HEK293 (cell line): ENCODE measurements around the gene MEGF6.

Experiments
- CTCF ChIA-PET: fragments of 350-600 bp; formaldehyde crosslinking; extraction: SDS; loops from one replicate; lab custom pipeline; 2021; ENCODE audit warnings: antibody characterized with exemption; lab: Yijun Ruan, JAX
- POLR2A ChIA-PET: fragments of 300-600 bp; formaldehyde crosslinking; extraction: SDS; loops from one replicate; lab custom pipeline; 2020; ENCODE audit warnings: antibody characterized with exemption, inconsistent platforms; lab: Yijun Ruan, JAX
- H3K27ac ChIP-seq: fragments of 200-500 bp; sonication (Bioruptor generic); 2 replicates; pipeline ENCODE4 v1.5.1; 2014; ENCODE audit warnings: low read depth, low read length, control low read depth, inconsistent platforms; ENCODE audit errors: extremely low read depth
- H3K36me3 ChIP-seq, 2 experiments: fragments of 200-500 bp in 1 of 2; sonication (Bioruptor generic) in 1 of 2; 1 replicate in 1 of 2; 2 replicates in 1 of 2; pipeline ENCODE4 v1.5.1; 2014 to 2017; ENCODE audit warnings: inconsistent platforms in 2 of 2, low read length in 2 of 2; ENCODE audit not compliant: control insufficient read depth in 2 of 2, insufficient read depth in 1 of 2
- H3K4me1 ChIP-seq: fragments of 200-500 bp; sonication (Bioruptor generic); 2 replicates; pipeline ENCODE4 v1.5.1; 2014; ENCODE audit warnings: mild to moderate bottlenecking, low read length, inconsistent platforms; ENCODE audit not compliant: control insufficient read depth, insufficient read depth
- H3K4me3 ChIP-seq: 2 replicates; pipeline ENCODE4 v1.5.1; 2011; ENCODE audit warnings: low read depth, mild to moderate bottlenecking, control low read depth, low read length, moderate library complexity
- H3K9me3 ChIP-seq: fragments of 200-500 bp; sonication (Bioruptor generic); 2 replicates; pipeline ENCODE4 v1.5.1; 2014; ENCODE audit warnings: low read depth, low read length, inconsistent platforms; ENCODE audit not compliant: control insufficient read depth, insufficient read depth
- GLI2 ChIP-seq: fragments of 450-650 bp; formaldehyde crosslinking; IDR thresholded peaks from 2 replicates; pipeline ENCODE4; 2017; ENCODE audit warnings: missing biosample characterization, missing genetic modification characterization, low read depth, borderline replicate concordance
- HIC1 ChIP-seq: fragments of 450-650 bp; formaldehyde crosslinking; IDR thresholded peaks from 2 replicates; pipeline ENCODE4 v1.5.1; 2016; ENCODE audit warnings: missing biosample characterization, missing genetic modification characterization
- OVOL3 ChIP-seq: fragments of 450-650 bp; formaldehyde crosslinking; IDR thresholded peaks from 2 replicates; pipeline ENCODE4 v1.5.1; 2016; ENCODE audit warnings: missing biosample characterization, missing genetic modification characterization
- REPIN1 ChIP-seq: fragments of 450-650 bp; formaldehyde crosslinking; IDR thresholded peaks from 2 replicates; pipeline ENCODE4 v1.5.1; 2017; ENCODE audit warnings: missing biosample characterization, missing genetic modification characterization, low read depth
- SP3 ChIP-seq: fragments of 450-650 bp; formaldehyde crosslinking; IDR thresholded peaks from 2 replicates; pipeline ENCODE4 v1.5.1; 2016; ENCODE audit warnings: missing biosample characterization, missing genetic modification characterization
- ZBTB10 ChIP-seq: fragments of 450-650 bp; formaldehyde crosslinking; IDR thresholded peaks from 2 replicates; pipeline ENCODE4 v1.5.1; 2016; ENCODE audit warnings: missing biosample characterization, missing genetic modification characterization
- ZIC2 ChIP-seq: fragments of 450-650 bp; formaldehyde crosslinking; IDR thresholded peaks from 2 replicates; pipeline ENCODE4 v1.5.1; 2016; ENCODE audit warnings: missing biosample characterization, missing genetic modification characterization
- ZNF10 ChIP-seq: fragments of 450-650 bp; formaldehyde crosslinking; IDR thresholded peaks from 2 replicates; pipeline ENCODE4 v1.5.1; 2017; ENCODE audit warnings: missing biosample characterization, missing genetic modification characterization
- ZNF16 ChIP-seq: fragments of 450-650 bp; formaldehyde crosslinking; IDR thresholded peaks from 2 replicates; pipeline ENCODE4 v1.5.1; 2016; ENCODE audit warnings: low read depth, missing biosample characterization, missing genetic modification characterization
- ZNF19 ChIP-seq: fragments of 450-650 bp; formaldehyde crosslinking; IDR thresholded peaks from 2 replicates; pipeline ENCODE4; 2016; ENCODE audit warnings: missing biosample characterization, missing genetic modification characterization, low read depth
- ZNF362 ChIP-seq: fragments of 450-650 bp; formaldehyde crosslinking; IDR thresholded peaks from 2 replicates; pipeline ENCODE4 v1.5.1; 2016; ENCODE audit warnings: missing biosample characterization, missing genetic modification characterization
- ZNF391 ChIP-seq: fragments of 450-650 bp; formaldehyde crosslinking; IDR thresholded peaks from 2 replicates; pipeline ENCODE4 v1.5.1; 2016; ENCODE audit warnings: low read depth, missing biosample characterization, missing genetic modification characterization, borderline replicate concordance
- ZNF433 ChIP-seq: fragments of 450-650 bp; formaldehyde crosslinking; IDR thresholded peaks from 2 replicates; pipeline ENCODE4 v1.5.1; 2016; ENCODE audit warnings: missing biosample characterization, missing genetic modification characterization, low read depth
- ZNF501 ChIP-seq: fragments of 450-650 bp; formaldehyde crosslinking; IDR thresholded peaks from 2 replicates; pipeline ENCODE4 v1.5.1; 2016; ENCODE audit warnings: missing biosample characterization, missing genetic modification characterization
- ZNF600 ChIP-seq: fragments of 450-650 bp; formaldehyde crosslinking; IDR thresholded peaks from 2 replicates; pipeline ENCODE4 v1.5.1; 2016; ENCODE audit warnings: missing biosample characterization, missing genetic modification characterization
- ZNF639 ChIP-seq: fragments of 450-650 bp; formaldehyde crosslinking; IDR thresholded peaks from 2 replicates; pipeline ENCODE4 v1.5.1; 2016; ENCODE audit warnings: missing biosample characterization, missing genetic modification characterization
- ZNF707 ChIP-seq: fragments of 450-650 bp; formaldehyde crosslinking; IDR thresholded peaks from 2 replicates; pipeline ENCODE4 v1.5.1; 2016; ENCODE audit warnings: missing biosample characterization, missing genetic modification characterization
- ZNF830 ChIP-seq: fragments of 450-650 bp; IDR thresholded peaks from 2 replicates; pipeline ENCODE4 v1.5.0; 2018; ENCODE audit warnings: missing biosample characterization, missing genetic modification characterization, low read depth, mild to moderate bottlenecking, moderate library complexity
- ZXDB ChIP-seq: fragments of 450-650 bp; formaldehyde crosslinking; IDR thresholded peaks from 2 replicates; pipeline ENCODE4 v1.5.1; 2016; ENCODE audit warnings: missing biosample characterization, missing genetic modification characterization

The MEGF6 gene

GRCh38 chr1:3498986-3499385, 112.3 kb downstream of the MEGF6 start:
- Histone ChIP-seq H3K4me1 (no peaks in the 10 kb centered on the region), H3K4me3 (no peak overlapping the region), H3K9me3 (no peaks in the 10 kb centered on the region), H3K36me3 (no peaks in the 10 kb centered on the region), H3K27ac (no peak overlapping the region)
- ChIA-PET CTCF (no interaction called here), POLR2A (no interaction called here)
- TF ChIP-seq HIC1 (tag by site-specific recombination) (peak; percentile 19; the same call in 1 of the 2 replicates), ZNF391 (tag by site-specific recombination) (no peak), ZNF600 (tag by site-specific recombination) (no peak), OVOL3 (tag by site-specific recombination) (no peak)

- Histone ChIP-seq H3K4me1 (no peaks in the 10 kb centered on the region), H3K4me3 (no peak overlapping the region), H3K9me3 (no peaks in the 10 kb centered on the region), H3K36me3 (no peaks in the 10 kb centered on the region), H3K27ac (no peak overlapping the region)
- CTCF ChIA-PET, result no interaction called here
- POLR2A ChIA-PET, result no interaction called here
- TF ChIP-seq ZNF639 (tag by site-specific recombination) (no peak), ZIC2 (tag by site-specific recombination) (peak; percentile 33; the same call in 1 of the 2 replicates)
These were observed 112.9 kb downstream of the MEGF6 start for GRCh38 chr1:3498246-3498930.

GRCh38 chr1:3497521-3497920, 113.8 kb downstream of the MEGF6 start:
- no peaks in the 10 kb centered on the region for H3K9me3 ChIP-seq
- TF ChIP-seq ZXDB (tag by site-specific recombination), result no peak
- no peak for TF ChIP-seq GLI2 (tag by site-specific recombination)
- TF ChIP-seq ZNF10, result peak; percentile 28; the same call in 1 of the 2 replicates
- TF ChIP-seq, all 188 proteins: peak for 1
- POLR2A ChIA-PET, result no interaction called here
- CTCF ChIA-PET, result no interaction called here
- H3K4me3 ChIP-seq, result no peak overlapping the region
- no peak overlapping the region for H3K27ac ChIP-seq
- H3K36me3 ChIP-seq, result no peaks in the 10 kb centered on the region
- no peaks in the 10 kb centered on the region for H3K4me1 ChIP-seq

GRCh38 chr1:3496916-3497315, 114.4 kb downstream of the MEGF6 start:
- ChIA-PET POLR2A (no interaction called here), CTCF (no interaction called here)
- Histone ChIP-seq H3K4me3 (no peak overlapping the region), H3K4me1 (no peaks in the 10 kb centered on the region), H3K27ac (no peak overlapping the region), H3K36me3 (no peaks in the 10 kb centered on the region), H3K9me3 (no peaks in the 10 kb centered on the region)
- TF ChIP-seq ZNF19 (tag by site-specific recombination), result no peak
- no peak for TF ChIP-seq ZNF501 (tag by site-specific recombination)
- no peak for TF ChIP-seq ZNF707 (tag by site-specific recombination)
- no peak for TF ChIP-seq ZNF362 (tag by site-specific recombination)
- no peak for TF ChIP-seq REPIN1 (tag by site-specific recombination)
- no peak for TF ChIP-seq ZBTB10 (tag by site-specific recombination)
- no peak for TF ChIP-seq ZNF830 (tag by site-specific recombination)
- TF ChIP-seq OVOL3 (tag by site-specific recombination), result no peak
- TF ChIP-seq ZNF10, result no peak
- no peak for TF ChIP-seq ZNF16 (tag by site-specific recombination)
- TF ChIP-seq ZNF433 (tag by site-specific recombination), result no peak
- no peak for TF ChIP-seq SP3 (tag by site-specific recombination)
